ENCODE results near the gene TPH2.

Gene TPH2

DNA sequence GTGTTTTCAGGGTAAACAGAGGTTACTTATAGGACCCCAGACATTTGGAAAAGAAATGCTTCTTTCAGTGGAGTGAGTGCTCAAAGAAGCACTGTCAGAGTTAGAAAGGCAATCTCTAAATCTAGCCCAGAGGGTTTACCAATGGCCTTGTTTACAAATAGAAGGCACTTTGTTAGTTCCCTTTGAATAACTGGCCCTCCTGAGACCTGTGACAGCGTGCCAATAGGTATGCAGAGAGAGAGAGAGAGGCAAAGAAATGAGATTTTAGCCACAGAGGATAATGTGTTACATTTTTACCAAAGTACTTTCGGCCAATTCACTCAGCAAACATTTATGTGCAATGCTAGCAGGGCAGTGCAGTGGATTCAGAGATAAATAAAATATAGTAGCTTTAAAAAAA lies 41.9 kb downstream of the TPH2 start:
- TF ChIP-seq, protein P1, sequence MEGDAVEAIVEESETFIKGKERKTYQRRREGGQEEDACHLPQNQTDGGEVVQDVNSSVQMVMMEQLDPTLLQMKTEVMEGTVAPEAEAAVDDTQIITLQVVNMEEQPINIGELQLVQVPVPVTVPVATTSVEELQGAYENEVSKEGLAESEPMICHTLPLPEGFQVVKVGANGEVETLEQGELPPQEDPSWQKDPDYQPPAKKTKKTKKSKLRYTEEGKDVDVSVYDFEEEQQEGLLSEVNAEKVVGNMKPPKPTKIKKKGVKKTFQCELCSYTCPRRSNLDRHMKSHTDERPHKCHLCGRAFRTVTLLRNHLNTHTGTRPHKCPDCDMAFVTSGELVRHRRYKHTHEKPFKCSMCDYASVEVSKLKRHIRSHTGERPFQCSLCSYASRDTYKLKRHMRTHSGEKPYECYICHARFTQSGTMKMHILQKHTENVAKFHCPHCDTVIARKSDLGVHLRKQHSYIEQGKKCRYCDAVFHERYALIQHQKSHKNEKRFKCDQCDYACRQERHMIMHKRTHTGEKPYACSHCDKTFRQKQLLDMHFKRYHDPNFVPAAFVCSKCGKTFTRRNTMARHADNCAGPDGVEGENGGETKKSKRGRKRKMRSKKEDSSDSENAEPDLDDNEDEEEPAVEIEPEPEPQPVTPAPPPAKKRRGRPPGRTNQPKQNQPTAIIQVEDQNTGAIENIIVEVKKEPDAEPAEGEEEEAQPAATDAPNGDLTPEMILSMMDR (IDR thresholded peaks at IDR 0.05; ENCODE audit: low read depth, low read length) = no peak
- Histone ChIP-seq H3K4me3 (ENCODE audit: low read depth, low read length) (no peak overlapping the region), H3K27me3 (ENCODE audit: insufficient read depth, low read depth, severe bottlenecking) (no peaks in the 10 kb centered on the region), H3K36me3 (no peaks in the 10 kb centered on the region), H3K27ac (no peak overlapping the region), H3K9me3 (ENCODE audit: severe bottlenecking) (no peaks in the 10 kb centered on the region)
- no peak for DNase-seq

DNA sequence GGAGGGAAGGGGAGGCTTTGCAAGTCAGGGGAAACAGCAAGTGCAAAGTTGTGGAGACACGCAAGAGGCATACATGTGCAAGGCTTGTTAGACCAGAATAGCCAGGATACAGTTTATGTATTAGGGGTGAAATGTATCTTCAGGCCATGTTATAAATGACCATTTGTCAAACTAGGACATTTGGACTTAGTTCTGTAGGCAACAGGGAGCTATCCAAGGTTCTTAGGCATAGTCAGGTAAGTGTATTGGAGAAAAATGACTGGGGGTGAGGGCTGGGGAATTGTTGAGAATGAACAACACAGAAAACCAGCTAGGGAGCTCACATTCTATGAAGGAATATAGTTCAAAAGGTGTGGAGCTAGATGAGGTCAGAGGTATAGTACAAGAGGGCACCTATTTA lies 42.5 kb downstream of the TPH2 start:
- no peak for DNase-seq
- Histone ChIP-seq H3K27me3 (ENCODE audit: insufficient read depth, low read depth, severe bottlenecking) (no peaks in the 10 kb centered on the region), H3K36me3 (no peaks in the 10 kb centered on the region), H3K27ac (no peak overlapping the region), H3K9me3 (ENCODE audit: severe bottlenecking) (no peaks in the 10 kb centered on the region), H3K4me3 (ENCODE audit: low read depth, low read length) (no peak overlapping the region)
- TF ChIP-seq, protein P1 (IDR thresholded peaks at IDR 0.05; ENCODE audit: low read depth, low read length) = no peak

DNA sequence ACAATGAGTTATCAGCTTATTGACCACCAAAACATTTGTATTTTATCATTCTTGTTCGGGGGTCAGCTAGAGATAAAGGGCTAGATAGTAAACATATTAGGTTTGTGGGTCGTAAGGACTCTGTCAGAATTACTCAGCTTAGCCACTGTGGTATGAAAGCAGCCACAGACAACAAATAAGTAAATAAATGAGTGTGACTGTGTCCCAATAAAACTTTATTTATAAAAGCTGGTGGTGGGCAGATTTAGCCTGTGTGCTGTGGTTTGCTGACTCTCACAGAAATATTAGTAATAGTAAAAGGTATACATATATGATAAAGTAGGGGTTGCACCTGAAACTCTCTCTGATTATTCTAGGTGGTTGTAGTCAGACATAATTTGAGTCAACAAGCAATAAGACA lies 56.1 kb downstream of the TPH2 start:
- Histone ChIP-seq H3K27me3 (ENCODE audit: insufficient read depth, low read depth, severe bottlenecking) (no peaks in the 10 kb centered on the region), H3K36me3 (no peaks in the 10 kb centered on the region), H3K9me3 (ENCODE audit: severe bottlenecking) (no peaks in the 10 kb centered on the region), H3K4me3 (ENCODE audit: low read depth, low read length) (no peak overlapping the region), H3K27ac (no peak overlapping the region)
- no peak for DNase-seq
- TF ChIP-seq, protein P1 (IDR thresholded peaks at IDR 0.05; ENCODE audit: low read depth, low read length) = no peak

DNA sequence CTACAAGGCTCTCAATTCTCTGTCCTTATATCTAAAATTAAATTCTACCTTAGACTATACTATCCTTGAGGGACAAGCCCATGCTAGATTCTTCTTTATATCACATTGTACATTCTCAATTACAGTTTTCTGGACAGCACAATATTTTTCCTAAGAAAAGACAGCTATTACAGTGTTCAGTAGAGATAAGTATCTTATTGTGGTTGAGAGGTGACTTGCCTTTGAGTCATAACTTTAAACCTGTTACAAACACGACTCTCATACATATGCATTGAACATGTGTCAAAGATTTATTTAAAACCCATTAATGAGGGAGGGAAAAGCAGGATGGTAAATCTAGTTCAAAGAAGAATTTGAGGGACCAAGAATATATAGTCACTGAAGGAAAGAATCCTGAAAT lies 61.1 kb downstream of the TPH2 start:
- no peaks in the 10 kb centered on the region for H3K27me3 ChIP-seq (ENCODE audit: insufficient read depth, low read depth, severe bottlenecking)
- no peak overlapping the region for H3K27ac ChIP-seq
- no peaks in the 10 kb centered on the region for H3K9me3 ChIP-seq (ENCODE audit: severe bottlenecking)
- no peak for DNase-seq
- no peaks in the 10 kb centered on the region for H3K36me3 ChIP-seq
- TF ChIP-seq, protein P1 (IDR thresholded peaks at IDR 0.05; ENCODE audit: low read depth, low read length) = no peak
- no peak overlapping the region for H3K4me3 ChIP-seq (ENCODE audit: low read depth, low read length)

DNA sequence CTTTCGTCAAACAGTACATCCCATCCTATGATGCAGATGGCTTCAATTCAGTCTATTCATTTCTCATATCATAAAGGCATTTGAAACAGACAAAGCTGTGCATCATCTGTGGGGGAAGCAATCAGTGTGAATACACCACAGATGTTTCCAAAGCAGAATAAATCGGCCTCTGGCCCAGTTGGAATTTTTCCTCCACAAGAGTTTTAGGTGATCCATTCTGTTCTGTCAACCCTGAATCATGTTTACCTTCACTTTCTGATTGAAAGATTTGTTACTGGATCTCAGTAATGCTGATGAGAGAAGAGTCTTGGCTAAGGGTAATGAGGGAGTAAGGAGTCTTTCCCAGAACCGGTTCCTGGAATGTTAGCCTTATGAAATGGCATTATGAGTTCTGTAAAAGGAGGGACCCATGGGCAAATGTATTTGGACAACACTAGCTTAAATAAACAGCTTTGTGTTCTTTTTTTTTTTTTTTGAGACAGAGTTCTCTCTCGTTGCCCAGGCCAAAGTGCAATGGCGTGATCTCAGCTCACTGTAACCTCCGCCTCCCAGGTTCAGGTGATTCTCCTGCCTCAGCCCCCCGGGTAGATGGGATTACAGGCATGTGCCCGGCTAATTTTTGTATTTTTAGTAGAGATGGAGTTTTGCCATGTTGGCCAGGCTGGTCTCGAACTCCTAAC lies 62.5 kb downstream of the TPH2 start:
- Histone ChIP-seq H3K36me3 (no peaks in the 10 kb centered on the region), H3K27me3 (ENCODE audit: insufficient read depth, low read depth, severe bottlenecking) (no peaks in the 10 kb centered on the region), H3K9me3 (ENCODE audit: severe bottlenecking) (no peaks in the 10 kb centered on the region), H3K4me3 (ENCODE audit: low read depth, low read length) (no peak overlapping the region), H3K27ac (no peak overlapping the region)
- TF ChIP-seq, protein P1 (IDR thresholded peaks at IDR 0.05; ENCODE audit: low read depth, low read length) = no peak
- no peak for DNase-seq

DNA sequence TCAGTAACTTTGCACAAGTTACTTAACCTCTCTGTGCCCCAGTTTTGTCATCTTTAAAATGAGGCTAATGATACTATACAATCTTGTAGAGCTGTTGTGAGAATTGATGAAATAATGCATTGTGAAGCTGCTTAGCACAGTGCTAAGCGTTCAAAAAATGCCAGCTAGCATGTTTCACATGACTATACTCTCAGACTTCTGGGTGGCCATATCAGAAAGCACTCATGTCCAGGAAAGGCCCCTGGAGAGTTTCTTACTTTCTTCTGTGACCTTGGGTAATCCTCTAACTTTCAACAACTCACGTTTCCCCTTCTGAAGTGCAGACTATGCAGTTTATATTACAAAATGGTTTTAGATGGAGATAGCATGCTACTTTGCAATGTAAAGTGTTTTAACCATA lies 68.1 kb downstream of the TPH2 start:
- TF ChIP-seq, protein P1 (IDR thresholded peaks at IDR 0.05; ENCODE audit: low read depth, low read length) = no peak
- Histone ChIP-seq H3K9me3 (ENCODE audit: severe bottlenecking) (no peaks in the 10 kb centered on the region), H3K4me3 (ENCODE audit: low read depth, low read length) (no peak overlapping the region), H3K36me3 (no peaks in the 10 kb centered on the region), H3K27ac (no peak overlapping the region), H3K27me3 (ENCODE audit: insufficient read depth, low read depth, severe bottlenecking) (no peaks in the 10 kb centered on the region)
- DNase-seq = no peak

All from WERI-Rb-1 (cell line).